Ammon's horn (tissue), 1 donor: ENCODE measurements around the gene VAPB.
"Not testable (repeated sequence)": the region's sequence is repeated elsewhere in the genome, so short reads cannot be mapped to it uniquely, and the experiment has no call there.

Experiments
- DNase-seq: peaks from one replicate; pipeline ENCODE4 v3.0.0-alpha.2; 2016; ENCODE audit warnings: low spot score

VAPB gene

GRCh38 chr20:58407201-58407873, 18.3 kb downstream of the VAPB start:
- no peak for DNase-seq

DNA sequence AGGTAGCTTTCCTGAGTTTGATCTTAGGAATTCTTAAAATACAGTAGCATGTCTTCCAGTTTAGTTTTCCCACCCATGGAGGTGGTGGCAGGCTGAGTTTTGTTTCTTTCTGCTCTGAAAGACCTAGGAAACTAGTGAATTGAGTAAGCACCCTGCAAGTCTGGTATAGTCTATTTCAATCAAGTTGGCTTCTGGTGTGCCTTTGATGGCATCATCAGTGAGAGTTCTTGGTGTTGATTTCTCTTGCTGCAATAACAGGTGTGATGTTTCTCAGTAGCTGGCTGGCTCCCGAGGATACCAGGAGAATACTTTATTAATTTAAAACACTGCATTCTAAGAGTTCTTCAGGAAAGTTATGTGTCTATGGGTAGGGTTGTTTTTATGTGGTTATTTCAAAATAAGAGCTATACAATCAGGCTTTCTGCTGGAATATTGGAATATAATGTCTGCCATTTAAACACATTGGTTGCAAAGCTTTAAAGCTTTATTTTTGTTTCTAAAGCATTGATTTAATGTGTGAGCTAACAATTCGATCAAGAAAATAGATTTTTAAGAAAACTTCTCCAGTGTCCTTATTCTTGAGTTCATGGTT, 19.0 kb downstream of the VAPB start:
- no peak for DNase-seq

GRCh38 chr20:58408603-58409246, 19.7 kb downstream of the VAPB start:
- DNase-seq, result peak; percentile 55

DNA sequence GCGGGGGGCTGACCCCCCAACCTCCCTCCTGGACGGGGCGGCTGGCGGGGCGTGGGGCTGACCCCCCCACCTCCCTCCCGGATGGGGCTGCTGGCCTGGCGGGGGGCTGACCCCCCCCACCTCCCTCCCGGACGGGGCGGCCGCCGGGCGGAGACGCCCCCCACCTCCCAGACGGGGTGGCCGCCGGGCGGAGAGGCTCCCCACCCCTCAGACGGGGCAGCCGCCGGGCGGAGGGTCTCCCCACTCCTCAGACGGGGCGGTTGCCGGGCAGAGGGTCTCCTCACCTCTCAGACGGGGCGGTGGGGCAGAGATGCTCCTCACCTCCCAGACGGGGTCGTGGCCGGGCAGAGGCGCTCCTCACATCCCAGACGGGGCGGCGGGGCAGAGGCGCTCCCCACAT, 25.2 kb downstream of the VAPB start:
- DNase-seq, result not testable (repeated sequence)

DNA sequence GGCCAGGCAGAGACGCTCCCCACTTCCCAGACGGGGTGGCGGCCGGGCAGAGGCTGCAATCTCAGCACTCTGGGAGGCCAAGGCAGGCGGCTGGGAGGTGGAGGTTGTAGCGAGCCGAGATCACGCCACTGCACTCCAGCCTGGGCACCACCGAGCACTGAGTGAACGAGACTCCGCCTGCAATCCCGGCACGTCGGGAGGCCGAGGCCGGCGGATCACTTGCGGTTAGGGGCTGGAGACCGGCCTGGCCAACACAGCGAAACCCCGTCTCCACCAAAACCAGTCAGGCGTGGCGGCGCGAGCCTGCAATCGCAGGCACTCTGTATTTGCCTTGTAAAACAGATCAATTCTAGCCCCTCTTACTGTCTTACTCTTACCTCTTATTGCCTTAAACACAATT, 25.8 kb downstream of the VAPB start:
- DNase-seq, result not testable (repeated sequence)

- no peak for DNase-seq
Measured at GRCh38 chr20:58416057-58416456, 27.0 kb downstream of the VAPB start.

DNA sequence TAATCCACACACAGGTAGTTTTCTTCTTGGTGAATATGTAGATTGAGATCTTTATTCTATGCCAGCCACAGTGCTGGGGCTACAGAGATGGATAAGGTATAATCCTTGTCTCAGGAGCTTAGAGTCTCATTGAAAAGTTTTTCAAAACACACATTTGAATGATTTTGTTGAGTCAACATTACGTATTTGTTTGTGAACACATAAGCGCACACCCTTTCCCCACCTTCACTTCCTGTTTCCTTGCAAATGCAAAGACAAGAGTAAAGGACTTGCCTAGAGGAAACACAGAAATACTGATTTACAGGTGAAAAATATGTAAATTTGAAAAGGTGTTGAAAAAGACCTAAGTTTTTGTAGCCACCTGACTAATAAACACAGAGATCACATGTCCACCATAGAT, 27.8 kb downstream of the VAPB start:
- DNase-seq, result no peak

DNA sequence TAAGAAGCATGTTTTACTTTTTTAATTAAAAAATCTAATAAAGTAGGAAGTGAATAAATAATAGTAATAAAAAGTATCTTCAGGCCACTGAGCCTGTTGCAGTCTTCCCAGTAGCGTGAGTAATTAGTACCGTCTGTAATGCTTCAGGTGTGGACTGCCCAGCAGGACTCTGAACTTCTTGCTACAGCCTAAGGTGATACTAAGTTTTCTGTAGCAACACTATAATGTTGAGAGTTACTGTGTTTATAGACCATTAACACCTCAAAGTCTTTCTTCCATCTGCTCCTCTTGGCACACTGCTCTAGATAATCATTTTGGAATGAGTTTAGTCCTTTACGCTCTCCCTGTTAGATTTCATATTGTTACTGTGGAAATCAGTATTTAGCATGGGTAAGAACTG, 28.4 kb downstream of the VAPB start:
- DNase-seq, result no peak

- DNase-seq, result no peak
Measured at GRCh38 chr20:58418949-58419748, 30.1 kb downstream of the VAPB start.

DNA sequence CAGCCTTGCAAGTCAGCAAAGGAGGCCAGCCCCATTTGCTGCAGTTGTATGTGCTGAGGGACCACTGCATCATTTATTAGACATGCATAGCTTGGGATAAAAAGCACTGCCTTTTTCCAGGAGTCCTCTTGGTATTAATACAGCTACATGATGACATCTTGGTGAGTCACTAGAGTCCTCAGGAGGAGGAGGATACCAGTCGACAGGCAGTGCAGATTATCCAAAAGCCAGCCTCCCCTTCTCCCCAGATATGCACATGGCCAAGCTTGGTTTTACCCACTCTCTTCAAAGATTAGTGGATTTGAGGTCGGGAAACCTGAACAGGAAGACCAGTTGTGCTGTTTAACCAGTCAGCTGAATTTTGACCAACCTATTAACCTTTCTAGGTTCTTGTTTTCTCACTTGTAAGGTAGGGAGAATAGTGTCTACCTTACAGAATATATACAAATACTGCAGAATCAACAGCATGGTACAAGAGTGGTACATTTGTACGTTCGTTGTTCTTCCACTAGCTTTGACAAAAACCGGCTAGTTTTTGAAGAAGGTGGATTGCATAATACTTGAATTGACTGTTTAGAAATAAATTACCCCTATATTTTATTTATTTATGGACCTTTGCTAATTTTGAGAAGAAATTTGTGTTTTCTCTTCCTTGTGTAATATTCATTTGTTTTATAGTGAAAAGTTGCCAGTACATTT, 31.9 kb downstream of the VAPB start:
- DNase-seq, result no peak

- no peak for DNase-seq
Measured at GRCh38 chr20:58421497-58421850, 32.4 kb downstream of the VAPB start.

DNA sequence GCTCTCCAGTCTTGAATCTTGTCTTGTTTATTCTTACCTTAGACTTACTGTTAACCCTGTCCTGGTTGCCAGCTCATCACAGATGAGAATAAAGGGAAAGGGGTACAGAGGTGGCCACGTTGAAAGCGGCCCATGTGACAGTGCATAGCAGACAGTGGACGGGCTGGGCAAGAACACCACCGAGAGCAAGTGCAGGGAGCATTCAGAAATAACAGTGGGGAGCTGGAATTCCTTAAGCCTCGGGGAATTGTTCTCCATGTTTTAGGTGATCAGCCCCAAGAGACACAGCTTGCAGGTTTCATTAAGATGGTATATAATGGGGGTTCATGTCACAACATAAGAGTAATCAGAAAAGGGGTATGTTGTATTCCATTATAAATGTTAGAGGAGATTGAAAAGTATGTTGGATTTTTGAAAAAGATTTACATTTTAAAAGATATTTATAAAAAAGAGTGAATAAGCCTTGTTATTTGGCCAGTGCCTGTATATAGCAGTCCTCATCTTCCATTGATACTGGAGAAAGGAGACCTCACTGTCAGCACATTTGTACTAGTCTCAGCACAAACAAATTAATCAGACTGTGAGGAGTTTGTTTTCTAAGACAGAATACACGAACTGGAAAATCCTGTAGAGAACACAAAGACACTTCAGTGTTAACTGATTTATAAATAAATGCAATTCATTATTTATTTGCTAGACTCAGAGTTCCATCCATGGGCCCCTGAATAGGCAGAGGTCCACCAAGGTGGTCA, 35.4 kb downstream of the VAPB start:
- no peak for DNase-seq

GRCh38 chr20:58427571-58427970, 38.5 kb downstream of the VAPB start:
- DNase-seq, result not testable (repeated sequence)

DNA sequence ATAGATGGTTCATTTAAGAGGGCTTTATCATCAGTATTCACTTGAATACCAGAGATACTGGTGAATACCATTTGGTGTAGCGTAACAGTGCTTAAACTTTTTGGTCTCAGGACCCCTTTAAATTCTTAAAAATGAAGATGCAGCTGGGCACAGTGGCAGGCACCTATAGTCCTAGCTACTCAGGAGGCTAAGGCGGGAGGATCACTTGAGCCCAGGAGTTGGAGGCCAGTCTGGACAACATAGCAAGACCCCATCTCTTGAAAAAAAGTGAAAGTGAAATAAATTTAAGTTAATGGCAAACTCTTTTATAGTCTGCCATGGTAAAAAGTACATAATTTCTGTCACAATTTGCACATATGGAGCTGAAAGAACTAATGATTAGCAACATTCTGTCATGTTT, 39.3 kb downstream of the VAPB start:
- DNase-seq, result no peak

- no peak for DNase-seq
Measured at GRCh38 chr20:58429303-58429702, 40.3 kb downstream of the VAPB start.

GRCh38 chr20:58431134-58431533, 42.1 kb downstream of the VAPB start:
- no peak for DNase-seq

DNA sequence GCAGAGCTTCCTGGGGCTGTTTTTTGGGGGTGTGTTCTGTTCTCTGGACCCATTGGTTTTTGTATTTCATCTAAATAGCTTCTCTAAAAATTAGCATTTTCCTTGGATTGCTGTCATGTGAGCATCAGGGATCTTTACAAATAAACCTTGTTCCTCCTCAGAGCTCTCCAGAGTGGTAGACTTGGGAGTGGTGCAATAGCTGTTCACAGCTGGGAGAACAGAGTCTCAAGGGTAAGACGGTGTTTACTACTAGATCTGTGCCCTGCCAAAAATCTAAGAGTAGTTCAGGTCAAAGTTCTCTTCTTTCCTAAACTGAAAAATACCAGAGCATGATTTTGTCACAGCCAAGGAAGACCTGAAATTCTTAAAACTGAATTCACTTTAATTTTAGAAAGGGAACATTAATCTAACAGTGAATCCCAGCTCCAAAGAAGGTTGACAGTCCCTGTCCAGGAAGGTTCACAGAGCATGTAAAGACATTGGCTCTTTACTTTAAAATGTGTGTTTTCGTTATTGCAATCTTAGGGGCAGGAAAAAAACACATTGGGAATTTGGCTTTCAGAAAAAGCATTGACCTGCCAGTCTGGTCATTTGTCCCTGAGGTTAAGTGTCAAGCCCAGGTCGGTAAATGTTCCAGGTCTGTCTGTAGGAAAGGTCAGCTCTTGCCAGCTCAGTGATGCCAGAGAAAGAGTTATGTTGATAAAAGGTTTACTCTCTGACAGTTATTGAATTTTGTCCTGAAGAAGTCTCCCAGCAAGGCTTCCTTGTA, 43.3 kb downstream of the VAPB start:
- DNase-seq, result no peak

- DNase-seq, result no peak
Measured at GRCh38 chr20:58433029-58433647, 44.1 kb downstream of the VAPB start.

- no peak for DNase-seq
Measured at GRCh38 chr20:58433759-58434158, 44.7 kb downstream of the VAPB start.

DNA sequence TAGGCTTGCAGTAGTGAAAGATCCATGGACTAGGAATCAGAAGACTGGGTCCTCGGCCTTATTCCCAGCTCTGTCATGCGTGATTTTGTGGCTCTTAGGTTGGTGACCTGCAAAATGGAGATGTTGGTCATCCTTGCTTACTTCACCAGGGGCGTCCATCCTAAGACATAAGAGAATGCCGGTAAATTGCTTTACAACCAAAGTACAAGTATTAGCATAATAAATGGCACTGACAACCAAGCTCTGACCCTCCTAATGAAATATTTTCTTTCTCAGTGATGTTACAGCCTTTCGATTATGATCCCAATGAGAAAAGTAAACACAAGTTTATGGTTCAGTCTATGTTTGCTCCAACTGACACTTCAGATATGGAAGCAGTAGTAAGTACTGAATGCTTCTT, 45.3 kb downstream of the VAPB start:
- DNase-seq, result no peak
